ENCODE results near the gene TXNRD1. TPM values are rescaled to one million over a fixed set of nuclear protein-coding genes. Genes with fewer than 3 reads are reported as not detected.

Gene TXNRD1
- total RNA-seq, 1 experiment from 2014 or later, result 327 TPM

- TF ChIP-seq, protein P1, sequence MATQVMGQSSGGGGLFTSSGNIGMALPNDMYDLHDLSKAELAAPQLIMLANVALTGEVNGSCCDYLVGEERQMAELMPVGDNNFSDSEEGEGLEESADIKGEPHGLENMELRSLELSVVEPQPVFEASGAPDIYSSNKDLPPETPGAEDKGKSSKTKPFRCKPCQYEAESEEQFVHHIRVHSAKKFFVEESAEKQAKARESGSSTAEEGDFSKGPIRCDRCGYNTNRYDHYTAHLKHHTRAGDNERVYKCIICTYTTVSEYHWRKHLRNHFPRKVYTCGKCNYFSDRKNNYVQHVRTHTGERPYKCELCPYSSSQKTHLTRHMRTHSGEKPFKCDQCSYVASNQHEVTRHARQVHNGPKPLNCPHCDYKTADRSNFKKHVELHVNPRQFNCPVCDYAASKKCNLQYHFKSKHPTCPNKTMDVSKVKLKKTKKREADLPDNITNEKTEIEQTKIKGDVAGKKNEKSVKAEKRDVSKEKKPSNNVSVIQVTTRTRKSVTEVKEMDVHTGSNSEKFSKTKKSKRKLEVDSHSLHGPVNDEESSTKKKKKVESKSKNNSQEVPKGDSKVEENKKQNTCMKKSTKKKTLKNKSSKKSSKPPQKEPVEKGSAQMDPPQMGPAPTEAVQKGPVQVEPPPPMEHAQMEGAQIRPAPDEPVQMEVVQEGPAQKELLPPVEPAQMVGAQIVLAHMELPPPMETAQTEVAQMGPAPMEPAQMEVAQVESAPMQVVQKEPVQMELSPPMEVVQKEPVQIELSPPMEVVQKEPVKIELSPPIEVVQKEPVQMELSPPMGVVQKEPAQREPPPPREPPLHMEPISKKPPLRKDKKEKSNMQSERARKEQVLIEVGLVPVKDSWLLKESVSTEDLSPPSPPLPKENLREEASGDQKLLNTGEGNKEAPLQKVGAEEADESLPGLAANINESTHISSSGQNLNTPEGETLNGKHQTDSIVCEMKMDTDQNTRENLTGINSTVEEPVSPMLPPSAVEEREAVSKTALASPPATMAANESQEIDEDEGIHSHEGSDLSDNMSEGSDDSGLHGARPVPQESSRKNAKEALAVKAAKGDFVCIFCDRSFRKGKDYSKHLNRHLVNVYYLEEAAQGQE (IDR thresholded peaks at IDR 0.05; ENCODE audit: low read depth), result no peak
Measured at GRCh38 chr12:104310751-104311633, 95.4 kb downstream of the TXNRD1 start (continued).

DNA sequence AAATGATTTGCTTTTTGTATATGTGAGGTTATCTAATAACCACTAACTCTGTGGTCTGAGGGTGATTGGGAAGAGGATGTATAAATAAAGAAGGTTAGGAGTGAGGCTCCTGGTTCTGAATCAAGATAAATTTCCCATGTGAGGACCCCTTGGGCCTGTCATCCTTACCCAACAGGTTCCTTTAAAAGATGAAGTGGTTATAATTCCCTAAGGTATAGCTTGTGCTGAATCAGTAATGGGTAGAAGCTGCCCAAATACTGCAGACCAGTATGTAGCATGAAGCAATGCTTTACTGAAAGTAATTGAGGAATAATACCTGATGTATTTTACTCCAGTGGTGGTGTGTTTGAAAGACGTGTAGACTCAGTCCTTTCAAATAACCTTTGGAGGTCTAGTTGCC is 96.6 kb downstream of the TXNRD1 start:
- Histone ChIP-seq H3K9me2 (ENCODE audit: insufficient read depth) (no peaks in the 10 kb centered on the region), H3K79me2 (ENCODE audit: insufficient read depth, low read length) (peaks cover 98% of the 10 kb centered on the region), H3K36me3 (ENCODE audit: control insufficient read depth in 1 of 2, insufficient read depth in 2 of 2, low read length in 2 of 2) (peaks cover 44 to 75% of the 10 kb centered on the region in 2 experiments), H3K9me3 (ENCODE audit: control insufficient read depth in 1 of 2, insufficient read depth in 1 of 2, low read depth in 1 of 2, low read length in 2 of 2) (no peaks in the 10 kb centered on the region), H3K27ac (ENCODE audit: low read depth, low read length) (no peak overlapping the region), H2AFZ (ENCODE audit: low read depth, low read length, poor library complexity, severe bottlenecking) (no peak overlapping the region), H3K4me1 (ENCODE audit: control insufficient read depth in 1 of 2, insufficient read depth in 2 of 2, low read length in 2 of 2) (peaks cover 0 to 30% of the 10 kb centered on the region in 2 experiments; a peak in 3 of 4 replicates), H3K4me2 (ENCODE audit: low read length) (no peak overlapping the region), H3K27me3 (ENCODE audit: insufficient read depth, low read length) (no peaks in the 10 kb centered on the region), H4K20me1 (ENCODE audit: insufficient read depth) (peaks cover 35% of the 10 kb centered on the region; the same call in 1 of the 2 replicates), H3K9ac (ENCODE audit: low read length) (no peak overlapping the region), H3K4me3 (replicated peaks in 1 of 2; ENCODE audit: low read depth in 1 of 2, low read length in 2 of 2) (no peak overlapping the region)
- RAD21 ChIA-PET (ENCODE audit: low non-redundant PET in 1 of 2, low total read pairs in 2 of 2, uncharacterized antibody in 2 of 2, unreplicated experiment in 2 of 2), result no interaction called here
- no TSS peak for BruUV-seq (replicated peaks)
- TF ChIP-seq YY1 (IDR thresholded peaks at IDR 0.05; ENCODE audit: extremely low read depth, insufficient replicate concordance, low read depth, low read length) (no peak), JUND (IDR thresholded peaks at IDR 0.05) (no peak), ZBTB33 (IDR thresholded peaks at IDR 0.05; ENCODE audit: extremely low read depth, insufficient replicate concordance, low read length) (no peak), SP1 (IDR thresholded peaks at IDR 0.05; ENCODE audit: low read depth) (no peak), POLR2AphosphoS5 (IDR thresholded peaks at IDR 0.05; ENCODE audit: low read depth, low read length) (no peak), FOSL1 (IDR thresholded peaks at IDR 0.05; ENCODE audit: low read depth) (no peak), SRF (IDR thresholded peaks at IDR 0.05; ENCODE audit: low read depth) (no peak), CBX3 (IDR thresholded peaks at IDR 0.05; ENCODE audit: low read depth) (no peak), SIN3A (IDR thresholded peaks at IDR 0.05; ENCODE audit: low read depth) (no peak)
- TF ChIP-seq, protein P2, sequence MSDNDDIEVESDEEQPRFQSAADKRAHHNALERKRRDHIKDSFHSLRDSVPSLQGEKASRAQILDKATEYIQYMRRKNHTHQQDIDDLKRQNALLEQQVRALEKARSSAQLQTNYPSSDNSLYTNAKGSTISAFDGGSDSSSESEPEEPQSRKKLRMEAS (IDR thresholded peaks at IDR 0.05), result no peak
- intact Hi-C loops (cut with micrococcal nuclease), result no loop called here
- DNase-seq (ENCODE audit: low read depth, low spot score) (no peak), ATAC-seq (no peak)
- CTCF ChIA-PET, result no interaction called here
- POLR2A ChIA-PET, result no interaction called here
